ENCODE results near the gene ARHGEF6. TPM values are rescaled to one million over a fixed set of nuclear protein-coding genes. Genes with fewer than 3 reads are reported as not detected.
"Not testable (repeated sequence)": the region's sequence is repeated elsewhere in the genome, so short reads cannot be mapped to it uniquely, and the experiment has no call there.

The ARHGEF6 gene
- total RNA-seq, 4 donors from 2014 or later = 3.8 to 29.7 (median 6.6) TPM

GRCh38 chrX:136780241-136780640 lies 491 bp downstream of the ARHGEF6 start:
- H3K27me3 ChIP-seq = no peaks in the 10 kb centered on the region
- no peak for DNase-seq
- TF ChIP-seq POLR2A (IDR thresholded peaks at IDR 0.05) (no peak), CTCF (IDR thresholded peaks at IDR 0.05) (no peak)
- no peaks in the 10 kb centered on the region for H3K9me3 ChIP-seq
- peak overlapping the region; percentile 42 to 70 (median 68) for H3K27ac ChIP-seq
- no peaks in the 10 kb centered on the region for H3K4me1 ChIP-seq
- H3K36me3 ChIP-seq = no peaks in the 10 kb centered on the region
- peak overlapping the region; percentile 19 to 31 (median 28) for H3K4me3 ChIP-seq

- Histone ChIP-seq H3K36me3 (no peaks in the 10 kb centered on the region), H3K9me3 (no peaks in the 10 kb centered on the region), H3K27me3 (no peaks in the 10 kb centered on the region), H3K4me1 (no peaks in the 10 kb centered on the region), H3K27ac (peak overlapping the region; percentile 42 to 70 (median 68)), H3K4me3 (peak overlapping the region; percentile 0 to 31 (median 22))
- DNase-seq = no peak
- TF ChIP-seq POLR2A (IDR thresholded peaks at IDR 0.05) (no peak), CTCF (IDR thresholded peaks at IDR 0.05) (no peak)
These were observed 1.4 kb downstream of the ARHGEF6 start for GRCh38 chrX:136779346-136779781.

GRCh38 chrX:136778916-136779315 lies 1.8 kb downstream of the ARHGEF6 start:
- TF ChIP-seq POLR2A (IDR thresholded peaks at IDR 0.05) = no peak
- no peak for TF ChIP-seq CTCF (IDR thresholded peaks at IDR 0.05)
- DNase-seq = no peak
- no peaks in the 10 kb centered on the region for H3K36me3 ChIP-seq
- no peaks in the 10 kb centered on the region for H3K9me3 ChIP-seq
- no peaks in the 10 kb centered on the region for H3K27me3 ChIP-seq
- H3K4me3 ChIP-seq = peak overlapping the region in 2 of 4 donors; percentile 0 to 5
- H3K27ac ChIP-seq = peak overlapping the region; percentile 42 to 70 (median 68)
- H3K4me1 ChIP-seq = no peaks in the 10 kb centered on the region

DNA sequence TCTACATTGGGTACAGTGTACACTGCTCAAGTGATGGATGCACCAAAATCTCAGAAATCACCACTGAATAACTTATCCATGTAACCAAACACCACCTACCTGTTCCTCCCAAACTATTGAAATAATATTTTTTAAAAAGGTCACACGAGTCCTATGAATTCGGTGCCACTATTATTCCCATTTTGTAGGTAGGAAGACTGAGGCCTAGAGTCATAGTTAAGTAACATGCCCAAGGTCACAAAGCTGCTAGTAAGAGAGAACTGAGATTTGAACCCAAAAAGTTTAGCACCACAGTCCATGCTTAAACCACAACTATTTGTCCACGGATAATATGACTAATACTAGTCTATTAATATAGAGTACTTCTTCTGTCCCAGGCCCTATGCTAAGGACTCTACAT lies 2.7 kb downstream of the ARHGEF6 start:
- no peak for DNase-seq
- Histone ChIP-seq H3K4me1 (no peaks in the 10 kb centered on the region), H3K27me3 (no peaks in the 10 kb centered on the region), H3K36me3 (no peaks in the 10 kb centered on the region), H3K4me3 (no peak overlapping the region), H3K27ac (no peak overlapping the region), H3K9me3 (no peaks in the 10 kb centered on the region)
- TF ChIP-seq POLR2A (IDR thresholded peaks at IDR 0.05) = no peak
- TF ChIP-seq CTCF (IDR thresholded peaks at IDR 0.05) = no peak

DNA sequence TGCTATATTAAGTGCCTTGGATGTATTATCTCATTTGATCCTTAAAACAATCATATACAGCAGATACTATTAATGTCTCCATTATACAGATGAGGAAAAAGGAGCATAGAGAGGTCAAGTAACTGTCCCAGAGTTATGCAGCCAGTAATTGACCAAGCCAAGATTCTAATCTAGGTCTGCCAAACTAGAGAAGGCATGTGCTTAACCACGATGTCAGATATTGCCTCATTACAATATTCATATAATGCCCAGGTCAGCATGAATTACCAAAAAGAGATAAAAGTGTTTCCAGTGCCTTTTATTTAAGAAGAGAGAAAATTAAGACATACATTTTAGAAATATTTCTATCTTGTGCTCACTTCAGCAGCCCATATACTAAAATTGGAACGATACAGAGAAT lies 7.1 kb downstream of the ARHGEF6 start:
- H3K27me3 ChIP-seq = no peaks in the 10 kb centered on the region
- TF ChIP-seq CTCF (IDR thresholded peaks at IDR 0.05) = no peak
- no peak for TF ChIP-seq POLR2A (IDR thresholded peaks at IDR 0.05)
- H3K27ac ChIP-seq = no peak overlapping the region
- no peaks in the 10 kb centered on the region for H3K36me3 ChIP-seq
- H3K4me1 ChIP-seq = no peaks in the 10 kb centered on the region
- H3K4me3 ChIP-seq = no peak overlapping the region
- H3K9me3 ChIP-seq = no peaks in the 10 kb centered on the region
- no peak for DNase-seq

- not testable (repeated sequence) for H3K4me1 ChIP-seq, H3K27ac ChIP-seq, H3K9me3 ChIP-seq, H3K4me3 ChIP-seq, H3K27me3 ChIP-seq, H3K36me3 ChIP-seq, DNase-seq
These were observed 8.9 kb downstream of the ARHGEF6 start for GRCh38 chrX:136771869-136772268.

Measured in Peyer's patch (tissue), 4 donors.